GM15510 (cell line): ENCODE data around the gene TMEM60.

ENCODE experiments used
- POLR2A ChIP-seq: IDR thresholded peaks from 3 replicates; pipeline ENCODE4 v1.6.1; 2011; ENCODE audit warnings: borderline replicate concordance; ENCODE audit not compliant: insufficient read length; ENCODE audit errors: extremely low read depth

TMEM60 gene

DNA sequence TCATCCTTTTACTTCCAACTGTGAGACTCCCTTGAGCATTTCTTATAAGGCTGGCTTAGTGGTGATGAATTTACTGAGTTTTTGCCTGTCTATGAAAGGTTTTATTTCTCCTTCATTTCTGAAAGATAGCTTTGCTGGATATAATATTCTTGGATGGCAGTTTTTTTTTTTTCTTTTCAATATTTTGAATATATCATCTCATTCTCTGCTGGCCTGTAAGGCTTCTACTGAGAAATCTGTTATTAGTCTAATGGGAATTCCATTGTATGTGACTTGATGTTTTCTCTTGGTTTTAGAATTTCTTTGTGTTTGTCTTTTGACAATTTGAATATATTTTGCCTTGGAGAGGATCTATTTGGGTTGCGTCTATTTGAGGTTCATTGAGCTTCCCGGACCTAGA lies 22.7 kb upstream of the TMEM60 start:
- no peak for TF ChIP-seq POLR2A

DNA sequence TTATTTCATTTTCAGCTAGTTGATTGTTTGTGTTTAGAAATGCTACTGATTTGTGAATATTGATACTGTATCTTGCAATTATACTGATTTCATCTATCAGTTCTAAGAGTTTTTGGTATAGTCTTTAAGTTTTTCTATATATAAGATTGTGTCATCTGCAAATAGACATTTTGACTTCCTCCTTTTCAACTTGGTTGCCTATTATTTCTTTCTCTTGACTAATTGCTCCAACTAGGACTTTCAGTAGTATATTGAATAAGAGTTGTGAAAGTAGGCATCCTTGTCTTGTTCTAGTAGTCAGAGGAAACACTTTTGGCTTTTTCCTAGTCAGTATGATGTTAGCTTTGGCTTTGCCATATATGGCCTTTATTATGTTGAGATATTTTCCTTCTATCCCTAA lies 20.8 kb upstream of the TMEM60 start:
- TF ChIP-seq POLR2A: no peak

DNA sequence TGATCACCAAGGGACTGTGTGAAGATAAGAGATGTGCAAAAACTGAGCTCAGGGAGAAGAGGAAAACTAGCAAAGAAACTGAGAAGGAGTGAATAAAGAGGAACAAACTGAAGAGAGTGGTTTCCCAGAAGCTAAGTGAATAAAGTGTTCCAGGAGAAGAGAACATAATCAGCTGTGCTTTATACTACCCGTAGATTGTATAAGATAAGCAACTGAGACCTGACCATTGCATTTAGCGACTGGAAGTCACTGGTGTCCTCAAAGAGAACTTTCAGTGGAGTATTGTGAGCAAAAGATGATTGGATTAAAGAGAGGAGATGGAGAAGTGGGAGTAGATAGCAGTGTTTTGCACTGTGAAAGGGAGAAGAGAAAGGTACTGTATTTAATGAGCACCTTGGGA lies 14.9 kb upstream of the TMEM60 start:
- no peak for TF ChIP-seq POLR2A

DNA sequence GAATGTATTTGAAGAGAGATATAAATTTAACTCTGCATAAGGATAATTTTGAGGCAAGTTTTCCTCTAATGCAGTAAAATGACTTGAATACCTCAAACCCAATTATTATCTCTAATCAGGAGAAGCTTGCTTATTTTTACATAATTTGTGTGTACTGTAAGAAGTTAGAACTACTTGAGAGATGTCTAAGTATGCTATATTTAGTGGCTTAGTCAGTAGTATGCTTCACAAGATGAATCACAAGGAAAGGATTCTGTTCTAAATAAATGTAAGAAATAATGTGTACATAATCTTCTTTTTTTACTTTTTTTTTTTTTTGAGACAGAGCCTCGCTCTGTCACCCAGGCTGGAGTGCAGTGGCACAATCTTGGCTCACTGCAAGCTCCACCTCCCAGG lies 14.1 kb upstream of the TMEM60 start:
- TF ChIP-seq POLR2A: no peak

DNA sequence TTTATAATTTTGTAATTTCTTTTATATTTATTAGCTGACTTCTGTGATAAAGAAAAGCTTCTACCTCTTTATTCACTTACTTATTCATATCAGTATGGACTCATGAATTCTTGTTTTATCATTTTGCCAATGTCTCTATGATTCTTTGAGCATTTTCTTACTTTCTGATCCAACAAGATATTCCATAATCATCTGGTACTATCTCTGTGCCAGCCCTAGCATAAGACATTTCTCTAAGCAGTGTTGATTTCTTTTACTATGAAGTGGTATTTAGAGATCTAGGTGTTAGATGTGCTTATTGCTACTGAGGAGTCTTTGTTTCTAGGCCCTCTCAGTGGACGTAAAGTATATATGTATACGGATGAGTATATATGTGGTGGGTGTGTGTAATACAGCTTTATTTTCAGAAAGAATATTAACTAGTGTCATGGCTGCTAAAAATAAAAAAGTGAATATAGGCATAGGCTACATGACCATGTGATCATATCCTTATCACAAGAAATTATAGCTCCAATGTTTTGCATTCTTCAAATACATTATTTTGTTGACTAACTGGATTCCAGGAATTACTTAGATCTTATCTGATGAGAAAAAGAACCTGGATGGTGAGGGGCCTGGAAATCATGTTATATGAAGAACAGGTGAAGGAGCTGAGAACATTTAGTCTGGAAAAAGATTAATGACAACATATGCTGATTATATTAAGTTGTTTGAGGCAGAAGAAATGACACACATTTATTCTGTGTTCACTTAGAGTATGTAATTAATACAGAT lies 13.5 kb upstream of the TMEM60 start:
- no peak for TF ChIP-seq POLR2A

DNA sequence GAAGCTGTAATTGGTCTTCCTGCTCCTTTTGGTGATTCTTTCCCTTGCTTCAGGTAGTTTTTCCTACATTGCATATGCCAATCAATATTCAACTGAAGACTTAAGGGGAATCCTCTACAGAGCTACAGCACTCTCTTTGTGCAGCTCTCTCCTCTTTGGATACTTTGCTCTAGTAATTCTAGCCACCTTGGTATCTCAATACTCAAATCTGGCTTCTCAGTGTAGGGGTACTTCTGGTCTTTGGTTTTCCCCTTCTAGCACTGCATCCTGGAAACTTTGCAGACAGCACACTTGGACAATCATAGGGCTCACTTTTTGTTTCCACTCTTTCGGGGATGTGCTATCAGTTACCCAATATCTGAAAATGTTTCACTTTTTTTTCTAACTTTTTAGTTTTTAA lies 10.3 kb upstream of the TMEM60 start:
- TF ChIP-seq POLR2A: no peak

DNA sequence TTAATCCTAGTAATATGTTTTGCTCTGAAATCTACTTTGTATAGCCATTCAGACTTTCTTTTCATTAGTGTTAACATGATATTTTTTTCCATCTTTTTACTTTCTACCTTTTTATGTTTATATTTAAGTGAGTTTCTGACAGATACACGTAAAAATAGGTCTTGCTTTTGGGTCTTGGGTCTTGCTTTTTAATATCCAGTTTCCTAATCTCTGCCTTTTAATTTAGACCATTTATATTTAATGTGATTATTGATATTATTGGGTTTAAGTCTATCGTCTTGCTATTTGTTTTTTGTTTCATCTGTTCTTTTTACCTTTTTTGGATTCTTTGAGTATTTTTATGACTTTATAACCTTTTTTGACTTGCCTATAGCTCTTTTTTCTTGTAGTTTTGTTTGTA lies 8.2 kb upstream of the TMEM60 start:
- TF ChIP-seq POLR2A: no peak

DNA sequence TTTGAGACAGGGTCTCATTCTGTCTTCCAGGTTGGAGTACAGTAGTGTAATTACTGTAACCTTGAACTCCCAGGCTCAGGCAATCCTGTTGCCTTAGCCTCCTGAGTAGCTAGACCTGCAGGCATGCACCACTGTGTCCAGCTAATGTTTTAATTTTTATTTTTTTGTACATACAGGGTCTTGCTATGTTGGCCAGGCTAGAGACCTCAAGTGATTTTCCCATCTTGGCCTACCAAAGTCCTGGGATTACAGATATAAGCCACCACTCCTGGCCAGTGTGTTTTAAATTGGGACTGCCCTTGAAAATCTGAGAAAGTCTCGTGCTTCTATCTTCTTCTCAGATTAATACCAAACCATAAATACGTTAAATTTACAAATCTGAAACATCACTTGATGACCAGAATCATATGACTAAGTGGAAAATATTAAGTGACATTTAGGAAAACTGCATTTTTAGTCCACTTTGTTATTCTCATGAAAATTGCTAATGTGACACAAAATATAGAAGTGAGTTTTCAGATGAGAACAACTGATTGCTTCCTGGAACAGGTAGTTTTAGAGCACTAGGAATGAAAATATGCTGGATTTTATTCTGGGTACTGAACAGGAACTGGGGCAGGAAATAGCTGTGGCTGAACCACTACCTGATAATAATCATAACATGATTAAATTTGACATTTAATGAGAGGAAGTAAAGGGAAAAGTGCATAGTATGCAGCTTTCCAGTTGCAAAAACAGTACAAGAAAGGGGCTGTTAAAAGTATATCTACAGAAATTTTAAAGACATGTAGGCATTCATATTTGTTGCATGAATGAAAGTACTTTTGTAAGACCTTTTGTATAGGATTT lies 4.5 kb upstream of the TMEM60 start:
- TF ChIP-seq POLR2A: no peak

DNA sequence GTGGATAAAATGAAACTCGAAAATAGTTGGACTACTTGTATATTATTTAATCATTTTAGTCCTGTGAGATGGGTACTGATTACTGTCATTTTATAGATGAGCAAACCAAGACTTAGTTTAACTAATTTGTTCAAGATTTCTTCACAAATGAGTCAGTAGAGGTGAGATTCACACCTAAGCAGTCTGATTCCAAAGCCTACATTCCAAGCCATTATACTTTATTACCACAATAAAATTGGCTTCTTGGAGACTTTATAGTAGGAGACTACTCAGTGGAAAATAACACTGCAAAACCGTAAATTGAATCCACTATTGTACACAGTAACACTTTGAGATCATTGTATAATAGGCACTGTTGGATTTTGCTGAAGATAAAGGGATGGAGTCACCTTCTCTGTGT lies 2.5 kb upstream of the TMEM60 start:
- no peak for TF ChIP-seq POLR2A

DNA sequence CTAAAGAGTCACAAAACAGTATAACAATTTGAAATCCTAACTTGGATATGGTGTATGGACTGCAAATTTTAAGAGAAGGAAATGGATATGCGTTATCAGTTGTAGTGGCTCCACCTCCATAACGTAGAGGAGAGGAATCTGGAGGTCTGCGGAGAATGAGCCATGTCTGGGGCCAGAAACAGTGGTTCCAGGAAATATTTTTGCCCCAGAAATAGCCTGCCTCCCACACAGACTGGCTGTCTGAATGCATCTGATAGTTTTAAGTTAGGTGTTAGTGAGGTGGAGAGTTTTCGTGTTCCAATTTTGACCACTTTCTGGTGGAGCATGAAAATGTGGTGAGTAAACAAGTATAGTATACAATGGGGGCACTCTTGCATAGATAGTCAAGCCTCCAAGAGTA lies 1.9 kb upstream of the TMEM60 start:
- no peak for TF ChIP-seq POLR2A

DNA sequence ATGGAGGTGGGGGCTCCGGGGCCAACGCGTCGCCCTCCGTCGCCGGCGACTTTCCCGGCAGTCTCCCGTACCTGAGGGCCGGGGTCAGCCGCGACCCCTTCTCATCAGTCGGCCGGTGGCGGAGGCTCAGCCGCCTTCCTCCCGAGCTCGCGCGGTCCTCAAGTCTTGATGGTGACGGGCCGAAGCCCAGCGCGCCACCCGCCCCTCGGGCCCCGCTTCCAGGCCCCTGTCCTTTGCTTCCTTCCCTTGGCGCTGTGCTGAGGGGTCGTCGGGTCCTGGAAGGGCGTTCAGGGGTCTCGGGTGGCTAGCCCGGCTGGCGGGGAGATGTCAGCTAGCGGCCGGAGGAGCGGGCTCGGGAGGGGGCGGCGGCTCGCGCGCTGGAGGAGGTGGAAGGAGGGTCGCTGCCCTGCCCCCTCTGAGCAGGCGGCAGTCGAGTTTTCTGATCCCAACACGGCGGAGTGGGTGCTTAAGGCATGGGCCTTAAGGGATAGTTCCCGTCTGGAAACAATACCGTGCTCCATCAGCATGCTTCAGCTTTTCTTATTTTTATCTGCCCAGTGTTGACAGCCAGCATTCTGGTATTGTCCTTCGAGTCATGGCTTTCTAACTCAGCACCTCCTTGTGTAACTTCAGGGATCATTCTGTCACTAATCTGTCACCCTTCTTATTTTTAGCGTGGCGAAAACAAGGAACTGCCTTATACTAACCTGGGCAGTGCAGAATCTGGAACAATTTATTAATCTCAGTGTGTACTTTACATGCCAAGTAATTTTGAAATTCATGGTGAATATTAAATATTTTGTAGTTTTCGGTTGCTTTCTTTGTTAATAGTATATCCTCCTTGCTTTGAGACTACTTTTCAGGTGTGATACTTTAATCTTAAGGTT lies 1.1 kb upstream of the TMEM60 start:
- no peak for TF ChIP-seq POLR2A

DNA sequence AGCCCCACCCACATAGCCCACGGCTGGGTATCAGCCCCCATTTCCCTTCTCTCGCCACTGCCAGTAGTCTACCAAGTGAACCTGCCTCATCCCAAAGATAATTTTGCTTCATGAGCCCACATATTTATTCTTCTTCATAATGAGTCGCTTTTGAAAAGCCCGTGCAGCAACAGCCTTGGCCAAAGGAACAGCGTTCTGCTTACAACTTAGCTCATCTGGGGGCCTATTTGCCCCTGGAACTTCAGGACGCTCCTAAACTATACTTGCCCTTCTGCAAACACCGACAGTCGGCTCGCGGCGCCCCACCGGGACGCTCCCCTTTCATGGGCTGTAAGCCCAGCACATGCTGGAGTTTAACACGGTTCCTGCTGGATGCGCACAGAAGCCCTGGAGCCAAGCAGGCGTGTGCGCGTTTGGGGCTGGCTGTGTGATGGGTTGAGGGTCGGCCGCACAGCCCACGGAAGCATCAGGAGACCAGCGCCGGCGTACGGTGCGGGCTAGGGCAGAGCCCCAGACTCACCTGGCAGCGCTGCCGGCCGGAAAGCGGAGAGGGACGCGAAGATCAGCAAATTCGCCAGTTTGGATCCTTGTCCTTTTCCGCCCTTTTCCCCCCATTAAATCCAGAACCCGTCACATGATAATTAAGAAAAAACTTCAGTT lies 370 bp downstream of the TMEM60 start:
- TF ChIP-seq POLR2A: peak; percentile 36

DNA sequence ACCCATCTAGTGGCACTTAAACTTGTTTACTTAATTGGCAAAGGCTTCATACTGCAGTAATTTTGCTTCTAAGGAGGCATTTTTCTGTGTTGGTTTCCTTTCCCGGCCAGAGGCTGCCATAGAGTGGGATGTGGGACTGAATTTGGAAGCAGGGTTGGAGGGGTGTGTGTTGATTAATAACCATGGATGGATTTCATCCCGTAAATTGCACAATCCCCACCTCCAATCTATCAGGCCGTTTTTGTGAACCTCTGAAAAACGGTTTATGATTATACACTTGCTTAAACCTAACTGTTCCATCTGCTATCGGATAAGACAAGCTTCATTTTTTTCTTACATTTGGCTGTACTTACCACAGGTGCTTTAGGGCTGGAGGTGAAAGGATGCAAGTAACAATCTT lies 1.3 kb downstream of the TMEM60 start:
- no peak for TF ChIP-seq POLR2A

DNA sequence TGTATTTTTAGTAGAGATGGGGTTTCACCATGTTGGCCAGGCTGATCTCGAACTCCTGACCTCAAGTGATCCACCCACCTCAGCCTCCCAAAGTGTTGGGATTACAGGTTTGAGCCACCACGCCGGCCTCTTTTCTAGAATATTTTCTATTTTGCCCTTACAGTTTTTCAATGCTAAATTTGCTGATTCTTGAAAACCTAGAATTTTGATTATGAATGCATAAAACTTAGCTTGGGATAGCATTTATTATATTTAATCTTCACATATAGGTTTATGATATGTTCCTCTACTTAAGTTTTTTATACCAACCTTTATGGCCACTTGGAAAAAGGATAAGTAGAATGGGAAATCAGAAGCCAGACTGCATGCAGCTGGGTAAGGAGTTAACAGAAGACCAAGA lies 2.1 kb downstream of the TMEM60 start:
- TF ChIP-seq POLR2A: no peak
